HG03045 (cell line): ENCODE data around the gene EFCAB11.

ENCODE experiments used
- ATAC-seq: cut with Tn5 transposase; IDR thresholded peaks from one replicate; pipeline ENCODE4 v1.9.1; 2021; ENCODE audit warnings: mild to moderate bottlenecking, moderate library complexity; ENCODE audit not compliant: unreplicated experiment

The EFCAB11 gene

DNA sequence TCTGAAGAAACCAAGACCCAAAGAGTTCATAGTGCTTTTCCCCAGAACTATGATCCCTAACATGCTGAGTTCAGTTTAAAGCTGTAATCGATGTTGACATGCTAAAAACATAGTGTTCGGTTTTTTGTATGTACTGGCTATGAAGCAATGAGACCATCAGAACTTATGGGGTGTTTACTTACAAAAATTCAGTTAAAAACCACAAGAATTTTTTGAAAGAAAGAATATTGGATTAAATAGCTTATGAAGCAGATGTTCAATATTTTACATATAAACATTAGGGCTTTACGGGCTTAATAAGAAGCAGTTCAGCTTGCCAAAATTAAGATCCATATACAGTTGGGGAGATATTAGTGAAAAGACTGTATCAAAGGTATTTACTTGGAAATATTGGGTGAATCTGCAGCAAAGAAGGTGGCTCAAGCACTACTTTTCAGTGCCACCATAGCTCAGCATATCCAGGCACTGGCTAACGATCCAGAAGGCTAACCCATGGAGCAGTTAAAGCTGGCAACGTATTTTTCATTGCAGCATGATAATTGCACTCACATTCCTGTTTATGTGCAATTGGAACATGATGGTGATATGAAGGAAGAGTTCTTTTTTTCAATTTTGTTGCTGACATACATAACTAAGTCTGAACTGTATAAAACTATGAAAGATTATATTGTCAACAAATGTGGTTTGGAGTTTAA is 125.9 kb downstream of the EFCAB11 start:
- ATAC-seq: no peak

DNA sequence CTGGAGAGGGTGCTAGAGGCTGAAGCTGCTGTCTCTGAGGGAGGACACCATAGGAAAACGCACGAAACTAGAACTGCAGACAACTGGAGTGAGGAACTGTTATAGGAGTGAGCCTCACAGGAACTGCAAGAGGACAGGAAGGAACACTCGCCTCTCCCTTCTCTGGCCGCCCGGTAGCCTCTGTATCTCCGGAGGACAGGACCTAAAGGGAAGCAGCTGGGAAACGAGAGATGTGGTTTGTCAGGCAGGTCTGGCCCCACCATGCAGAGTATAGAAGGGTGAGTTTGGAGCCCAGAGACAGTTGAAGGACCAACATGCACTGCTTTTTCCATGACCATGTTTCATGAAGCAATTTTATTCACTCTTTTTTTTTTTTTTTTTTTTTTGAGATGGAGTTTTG is 127.3 kb downstream of the EFCAB11 start:
- ATAC-seq: no peak

DNA sequence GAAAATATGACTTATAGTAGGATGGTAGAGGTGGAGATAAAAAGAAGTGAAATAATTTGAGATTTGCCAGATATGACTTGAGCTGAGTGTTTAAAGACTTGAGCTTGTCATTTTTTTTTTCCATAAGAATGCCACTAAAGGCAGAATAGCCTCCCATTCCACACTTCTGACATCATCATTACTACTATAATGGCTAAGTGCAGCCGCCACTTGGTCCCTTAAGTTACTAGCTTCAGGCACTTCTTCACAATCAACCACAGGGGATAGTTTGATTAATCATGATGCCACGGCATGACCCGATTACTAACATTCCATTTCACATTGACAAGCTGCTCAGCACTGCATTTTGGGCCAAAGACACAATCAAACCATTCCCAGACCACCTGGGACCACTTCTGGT is 127.9 kb downstream of the EFCAB11 start:
- no peak for ATAC-seq

DNA sequence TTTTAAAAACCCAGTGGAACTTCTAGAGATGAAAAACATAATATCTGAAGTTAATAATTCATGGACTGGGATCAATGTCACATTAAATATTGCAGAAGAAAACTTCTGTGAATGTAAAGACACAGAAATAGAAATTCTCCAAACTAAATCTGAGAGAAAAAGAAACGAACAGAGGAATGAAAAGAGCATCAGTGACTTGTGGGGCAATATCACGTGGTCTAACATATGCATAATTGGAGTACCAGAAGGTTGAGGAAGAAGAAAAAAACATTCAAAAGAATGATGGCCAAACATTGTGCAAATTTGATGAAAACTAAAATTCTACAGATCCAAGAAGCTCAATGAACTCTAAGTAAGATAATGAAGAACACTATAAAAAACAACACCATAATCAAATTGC is 130.8 kb downstream of the EFCAB11 start:
- ATAC-seq: no peak

DNA sequence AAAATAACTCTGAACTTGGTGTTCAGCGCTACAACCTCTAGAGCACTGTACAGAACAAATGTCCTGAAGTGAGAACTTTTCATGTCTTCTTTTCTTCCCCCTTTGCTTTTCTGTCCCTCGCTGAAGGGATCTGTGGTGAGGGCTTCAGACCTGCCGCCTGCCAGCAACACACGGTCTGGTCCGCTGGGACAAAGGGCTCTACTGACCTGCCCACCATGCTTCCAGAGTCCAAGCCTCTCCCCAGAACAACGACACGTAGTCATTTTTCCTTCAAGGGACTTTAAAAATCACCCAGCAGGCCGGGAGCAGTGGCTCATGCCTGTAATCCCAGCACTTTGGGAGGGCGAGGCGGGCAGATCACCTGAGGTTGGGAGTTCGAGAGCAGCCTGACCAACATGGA is 140.4 kb downstream of the EFCAB11 start:
- no peak for ATAC-seq

DNA sequence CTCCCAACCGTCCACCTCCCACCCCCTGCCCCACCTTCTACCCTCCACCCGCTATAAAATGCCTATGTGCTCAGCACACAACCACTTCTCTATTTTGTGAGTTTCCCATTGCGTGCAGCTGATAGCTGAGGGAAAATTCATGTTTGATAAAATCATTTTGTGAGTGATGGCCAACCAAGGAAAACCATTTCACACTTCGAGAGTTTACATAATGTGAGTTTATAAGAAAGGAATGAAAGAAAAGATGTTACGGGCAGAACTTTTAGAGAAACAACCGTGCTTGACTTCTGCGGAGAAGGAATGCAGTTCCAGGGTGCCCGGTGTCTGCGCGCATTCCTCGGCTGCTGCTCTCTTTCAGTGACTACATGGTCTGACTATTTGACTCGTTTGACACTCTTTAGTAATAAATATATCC is 140.9 kb downstream of the EFCAB11 start:
- no peak for ATAC-seq

DNA sequence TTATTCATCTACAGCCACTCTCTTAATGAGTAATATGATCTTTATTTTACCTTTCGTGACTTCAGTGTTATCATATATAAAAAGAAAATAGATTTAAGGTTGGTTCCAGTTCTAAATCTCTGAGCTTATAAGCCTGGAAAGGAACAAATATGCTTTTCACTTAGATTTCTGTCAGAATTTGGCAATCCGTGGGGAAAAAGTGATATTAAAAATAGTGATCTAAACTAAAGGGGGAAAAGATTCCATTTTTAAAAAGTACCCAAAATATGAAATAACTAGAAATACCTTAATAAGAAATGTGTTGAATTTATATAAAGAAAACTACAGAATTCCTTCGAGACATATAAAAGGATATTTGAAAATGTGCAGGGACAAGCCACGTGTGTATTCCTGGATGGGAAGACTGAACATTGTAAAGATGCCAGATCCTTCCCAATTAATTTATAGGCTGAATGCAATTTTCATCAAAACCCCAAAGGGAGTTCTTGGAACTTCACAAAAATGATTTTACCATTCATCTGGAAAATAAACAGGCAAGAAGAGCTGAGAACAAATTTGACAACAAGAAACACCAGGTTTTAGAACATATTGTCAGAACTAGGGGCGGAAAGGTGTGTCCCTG is 142.5 kb downstream of the EFCAB11 start:
- ATAC-seq: no peak

DNA sequence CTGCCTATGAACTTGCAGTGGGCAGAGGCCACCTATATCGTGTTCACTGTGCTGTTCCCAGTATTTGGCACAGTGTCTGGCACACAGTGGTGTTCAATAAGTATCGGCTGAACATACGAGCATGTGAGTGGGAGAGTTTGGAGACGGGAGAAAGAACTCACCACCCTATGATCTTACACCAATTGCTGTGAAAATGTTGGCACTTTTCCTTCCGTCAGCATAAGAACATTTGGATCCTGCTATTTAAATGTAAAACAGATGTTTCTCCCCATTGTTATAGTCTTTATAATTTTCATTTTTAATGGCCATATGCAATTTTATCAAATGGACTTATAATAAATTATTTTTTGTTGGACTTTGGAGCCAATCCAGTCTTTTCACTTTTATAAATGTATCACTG is 144.4 kb downstream of the EFCAB11 start:
- no peak for ATAC-seq

DNA sequence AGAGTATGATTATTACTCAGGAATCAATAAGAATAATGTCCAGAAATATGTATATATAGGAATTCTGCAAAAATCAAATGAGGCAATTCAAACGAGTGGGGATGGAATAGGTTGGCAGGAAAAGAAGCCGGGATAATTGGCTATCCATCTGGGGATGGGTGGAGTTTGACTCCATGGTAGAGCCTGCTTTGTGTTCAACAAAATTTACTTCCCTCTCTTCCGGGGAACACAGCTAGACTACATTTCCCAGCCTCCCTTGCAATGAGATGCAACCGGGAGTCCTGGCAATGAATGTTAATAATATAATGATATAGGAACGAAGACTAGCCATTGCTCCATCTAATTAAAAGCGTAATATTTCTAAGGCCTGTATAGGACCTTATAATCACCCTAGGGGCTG is 146.6 kb downstream of the EFCAB11 start:
- no peak for ATAC-seq

DNA sequence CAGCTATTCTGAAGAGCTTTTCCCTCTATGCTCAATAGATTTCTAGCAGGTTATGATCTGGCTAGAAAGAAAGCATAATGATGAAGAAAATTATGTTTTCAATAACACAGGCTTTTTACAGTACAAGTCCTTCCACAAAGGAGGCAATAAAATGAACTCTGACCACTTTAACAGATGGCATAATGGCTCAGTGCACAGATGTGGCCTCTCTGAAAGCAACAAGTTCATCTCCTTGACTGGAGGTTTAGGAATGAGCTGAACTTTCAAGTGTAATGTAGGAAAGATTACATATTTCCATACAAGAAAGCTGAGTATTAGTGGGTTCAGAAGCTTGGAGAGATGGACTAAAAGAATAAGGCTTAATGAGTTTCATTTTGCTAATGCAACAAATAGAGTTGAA is 147.4 kb downstream of the EFCAB11 start:
- ATAC-seq: no peak

DNA sequence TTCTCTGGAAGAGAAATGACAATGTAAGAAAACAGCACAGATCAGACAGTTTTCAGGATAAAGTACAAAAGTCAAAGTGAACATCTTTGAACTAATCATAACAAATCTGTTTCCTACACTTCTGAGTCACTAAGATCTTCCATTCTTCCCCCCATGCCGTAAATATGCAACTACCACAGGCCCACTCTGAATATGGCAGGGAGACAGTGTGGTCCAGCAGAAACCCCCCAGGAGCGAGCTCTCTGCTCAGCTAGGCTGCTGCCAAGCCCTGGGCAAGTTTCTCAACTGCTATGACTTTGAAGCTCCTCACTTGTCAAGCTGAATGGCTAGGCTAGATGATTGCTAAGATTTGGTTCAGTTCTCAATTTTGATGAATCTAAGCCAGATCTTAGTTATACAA is 148.1 kb downstream of the EFCAB11 start:
- ATAC-seq: no peak

DNA sequence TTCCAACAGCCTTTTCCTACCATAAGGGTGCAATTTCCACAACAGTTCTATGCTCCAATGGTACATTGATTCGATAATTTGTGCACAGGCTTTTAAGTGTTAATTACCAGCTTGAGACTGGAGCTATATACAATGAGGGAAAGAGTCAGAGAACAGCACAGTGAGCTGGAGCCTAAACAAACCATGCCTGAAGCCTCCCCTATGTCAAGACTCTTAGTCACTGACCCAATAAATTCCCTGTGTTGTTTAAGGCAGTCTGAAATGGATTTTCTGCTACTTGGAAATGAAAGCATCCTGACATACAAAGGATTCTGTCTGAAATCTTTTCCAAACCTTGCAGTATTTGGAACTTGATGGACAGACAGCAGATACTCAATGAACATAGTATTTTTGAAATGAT is 149.0 kb downstream of the EFCAB11 start:
- ATAC-seq: no peak

DNA sequence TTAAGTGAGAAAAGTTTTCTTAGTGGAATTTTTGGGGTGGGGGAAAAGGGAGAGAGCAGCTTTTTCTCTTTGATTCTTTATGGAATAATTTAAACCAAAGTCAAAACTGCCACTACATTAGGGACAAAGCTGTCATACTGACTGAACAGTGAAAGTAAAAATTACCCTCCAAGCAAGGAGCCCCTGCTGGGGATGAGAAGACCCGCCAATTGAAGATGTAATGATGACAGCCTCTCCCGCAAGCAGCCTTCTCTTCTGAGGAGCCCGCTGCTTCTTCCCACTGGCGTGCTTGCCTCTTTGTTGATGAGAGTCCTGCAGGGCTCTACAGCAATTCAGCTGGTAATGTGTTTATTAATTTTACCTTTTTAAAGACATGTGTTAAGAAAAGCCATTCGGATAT is 151.0 kb downstream of the EFCAB11 start:
- no peak for ATAC-seq

DNA sequence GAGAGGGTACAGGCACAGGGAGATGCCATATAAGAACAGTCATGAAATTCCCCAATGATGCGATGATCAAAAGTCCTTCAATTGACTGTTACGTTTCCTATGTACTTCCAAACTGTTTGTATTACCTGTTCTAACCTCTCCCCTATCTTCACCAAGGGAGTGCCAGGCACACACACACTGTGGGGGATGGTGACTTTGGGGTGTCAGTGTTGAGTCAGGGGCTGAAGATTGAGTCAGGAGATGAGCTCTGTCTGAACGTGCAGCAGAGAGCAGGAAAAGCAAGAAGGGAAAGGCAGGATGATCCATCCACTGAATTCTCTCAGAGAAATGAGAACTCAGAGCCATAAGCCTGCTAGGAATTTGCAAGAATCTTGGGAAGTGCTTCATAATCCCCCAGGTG is 153.4 kb downstream of the EFCAB11 start:
- ATAC-seq: no peak

DNA sequence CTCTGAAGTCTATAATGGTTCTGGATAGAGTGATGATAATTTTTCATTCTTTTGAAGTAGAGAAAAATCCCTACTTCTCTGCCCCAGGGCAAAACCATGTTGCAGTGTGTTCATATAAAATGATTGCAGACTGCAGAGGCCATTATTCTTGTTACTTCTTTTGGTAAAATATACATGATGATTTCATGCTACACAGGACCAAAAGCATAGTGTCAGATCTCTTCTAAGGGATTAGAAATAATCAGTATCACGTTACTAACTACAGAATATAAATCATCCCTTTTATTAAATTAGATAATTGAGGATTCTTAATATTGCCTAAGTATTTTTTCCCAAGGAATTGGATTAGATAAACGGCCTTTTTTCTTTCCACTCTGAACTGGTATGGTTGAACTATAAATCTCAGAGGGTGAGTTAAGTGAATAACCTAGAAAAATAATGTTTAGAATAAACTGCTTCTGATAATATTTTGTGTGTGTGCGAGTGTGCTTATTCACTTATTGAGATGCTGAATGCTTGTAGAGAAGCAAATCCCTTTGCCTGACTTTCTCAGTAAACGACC is 156.2 kb downstream of the EFCAB11 start:
- ATAC-seq: no peak

DNA sequence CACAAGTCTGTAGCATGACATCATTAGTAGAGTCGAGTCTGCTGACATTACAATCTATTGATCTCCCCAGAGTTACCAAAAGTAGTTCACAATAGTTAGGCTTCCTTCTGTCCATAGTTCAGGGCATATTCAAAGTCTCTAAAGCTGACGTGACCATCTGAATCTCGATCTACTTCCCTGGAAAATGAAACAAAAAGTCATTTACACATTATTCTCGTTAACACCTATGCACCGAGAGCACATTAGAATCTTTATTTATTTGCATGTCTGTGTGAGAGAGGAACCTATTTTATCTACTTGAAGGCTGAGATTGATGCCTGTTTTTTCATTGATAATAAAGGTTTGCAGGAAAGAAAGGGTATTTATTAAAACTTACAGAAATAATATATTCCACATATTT is 157.4 kb downstream of the EFCAB11 start:
- ATAC-seq: no peak

DNA sequence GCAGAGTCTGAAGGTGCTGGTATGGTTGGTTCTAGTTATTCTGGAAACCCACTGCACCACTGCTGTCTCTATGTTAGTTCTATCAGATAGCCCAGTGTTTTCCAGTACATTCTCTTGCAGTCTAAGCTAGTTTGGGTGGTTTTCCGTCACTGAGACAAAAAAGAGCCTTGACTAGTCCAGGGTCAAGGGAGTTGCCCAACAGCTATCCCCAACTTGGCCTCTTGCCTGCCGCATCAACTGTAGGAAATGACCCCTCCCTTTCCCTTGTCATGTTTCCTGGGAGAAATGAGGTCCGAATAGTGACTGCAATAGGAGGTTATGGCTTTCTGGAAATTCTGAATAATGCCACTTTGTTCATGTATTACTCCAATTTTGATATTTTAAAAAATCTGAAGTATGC is 160.4 kb downstream of the EFCAB11 start:
- no peak for ATAC-seq

DNA sequence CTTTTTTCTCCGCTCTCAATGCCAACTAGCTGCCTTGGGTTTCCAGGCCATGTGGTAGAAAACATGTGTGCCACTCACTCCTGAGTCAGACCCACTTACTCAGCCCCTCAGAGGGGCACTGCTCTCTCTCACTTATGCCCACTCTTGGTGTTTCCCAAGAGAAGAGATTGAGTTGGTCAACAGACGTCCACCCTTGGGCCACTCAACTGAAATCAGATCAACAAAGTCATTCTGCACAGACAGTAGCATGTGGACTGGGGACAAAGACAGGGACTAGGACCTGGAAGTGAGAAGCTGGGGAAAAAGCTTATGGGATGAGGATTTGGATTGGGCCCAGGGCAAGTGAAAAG is 161.2 kb downstream of the EFCAB11 start:
- ATAC-seq: no peak

DNA sequence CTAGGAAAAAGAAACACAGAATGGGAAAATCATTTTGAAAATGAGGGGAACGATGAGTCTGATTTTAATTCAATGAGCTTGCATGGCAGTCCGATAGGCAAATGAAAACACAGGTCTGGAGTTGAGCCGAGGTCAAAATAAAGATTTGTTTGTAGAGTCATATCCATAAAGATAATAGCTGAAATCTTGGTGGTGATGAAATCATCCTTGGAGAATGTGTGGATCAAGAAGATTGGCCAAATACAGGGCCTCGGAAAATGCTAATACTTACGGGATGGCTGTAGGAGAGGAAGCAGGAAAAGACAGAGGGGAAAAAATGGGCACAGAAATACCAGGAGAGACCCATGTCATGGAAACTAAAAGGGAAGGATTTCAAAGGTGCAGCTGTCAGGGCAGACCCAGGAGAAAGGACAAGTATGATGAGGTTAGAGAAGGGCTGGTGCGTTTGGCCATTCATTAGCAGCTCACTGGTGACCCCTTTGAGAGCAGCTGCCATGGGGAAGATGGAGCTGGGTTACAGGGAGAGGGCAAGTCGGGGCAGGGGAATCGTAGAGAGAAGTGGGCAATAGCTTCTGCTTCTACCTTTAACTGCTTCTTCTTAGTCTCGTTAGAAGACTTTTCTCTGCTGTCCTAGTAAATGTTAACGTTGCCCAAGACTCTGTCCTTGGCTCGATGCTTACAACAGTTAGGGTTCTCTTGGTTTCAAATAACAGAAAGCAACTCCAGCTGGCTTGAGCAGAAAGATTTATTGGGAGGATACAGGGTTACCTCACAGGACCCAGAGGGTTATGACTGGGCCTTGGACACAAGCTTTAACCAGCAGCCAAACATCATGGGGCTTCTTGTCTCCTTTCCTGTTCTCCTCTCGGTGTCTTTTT is 161.8 kb downstream of the EFCAB11 start:
- no peak for ATAC-seq

DNA sequence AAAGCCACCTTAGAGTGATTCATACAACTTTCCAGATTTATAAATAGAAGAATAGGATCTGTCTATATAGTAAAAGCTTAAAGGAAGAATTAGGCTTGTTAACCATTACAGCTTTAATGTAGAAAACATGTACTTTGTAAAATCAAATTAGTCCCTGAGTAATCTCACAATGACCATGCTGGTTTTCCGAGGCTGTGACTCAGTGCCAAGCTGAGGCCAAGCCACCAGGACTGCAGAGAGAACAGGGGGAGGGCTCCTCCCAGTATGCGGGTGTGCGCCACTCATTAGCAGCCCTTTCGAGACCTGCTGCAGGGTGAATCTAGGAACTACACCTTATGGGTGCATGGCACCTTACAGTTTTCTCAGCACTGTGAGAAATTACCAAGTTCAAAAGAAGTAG is 167.0 kb downstream of the EFCAB11 start:
- ATAC-seq: no peak

DNA sequence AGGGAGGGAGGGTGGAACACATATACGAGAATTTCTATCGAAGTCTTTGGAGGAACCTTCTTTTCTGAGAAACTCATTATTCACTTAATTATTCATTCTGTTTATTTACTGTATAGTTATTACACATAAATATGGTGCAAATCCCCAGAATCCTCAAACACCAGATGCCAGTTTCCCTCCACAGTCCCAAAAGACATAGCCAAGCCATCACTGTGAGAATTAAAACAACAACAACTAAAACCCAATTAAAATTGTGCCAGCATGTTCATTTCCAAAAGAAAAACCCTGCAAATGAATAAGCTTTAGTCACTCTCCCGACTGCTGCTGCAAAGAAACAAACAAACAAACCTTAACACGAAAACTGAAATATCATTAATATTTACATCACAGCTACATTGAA is 173.5 kb downstream of the EFCAB11 start:
- ATAC-seq: no peak

DNA sequence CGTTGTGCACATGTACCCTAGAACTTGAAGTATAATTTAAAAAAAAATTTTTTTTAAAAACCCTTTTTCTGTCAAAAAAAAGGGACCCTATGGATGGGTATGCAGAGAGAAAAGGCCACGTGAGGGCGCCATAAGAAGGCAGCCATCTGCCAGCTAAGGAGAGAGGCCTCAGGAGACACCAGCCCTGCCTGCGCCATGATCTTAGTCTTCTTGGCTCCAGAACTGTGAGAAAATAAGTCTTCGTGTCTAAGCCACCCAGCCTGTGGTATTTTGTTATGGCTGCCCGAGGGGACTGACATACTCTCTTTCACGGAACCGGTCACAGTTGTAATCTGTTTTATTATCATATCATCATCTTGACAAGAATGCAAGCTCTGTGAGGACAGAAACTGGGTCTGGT is 174.8 kb downstream of the EFCAB11 start:
- ATAC-seq: no peak
